Stromal cell of bone marrow (primary cell): ENCODE results near the gene GLT1D1.
A peak's percentile ranks its signal among the peaks of the same experiment; 100 is the strongest.

Experiments
- DNase-seq: peaks from one replicate; pipeline ENCODE4 v3.0.0-alpha.2; 2012; ENCODE audit warnings: low read depth

The GLT1D1 gene

GRCh38 chr12:128914908-128915563, 61.8 kb downstream of the GLT1D1 start:
- DNase-seq, result no peak

GRCh38 chr12:128916425-128916824, 63.1 kb downstream of the GLT1D1 start:
- no peak for DNase-seq

- no peak for DNase-seq
Observed at GRCh38 chr12:128918481-128919260, 65.4 kb downstream of the GLT1D1 start.

GRCh38 chr12:128920468-128920867, 67.2 kb downstream of the GLT1D1 start:
- peak; percentile 41 for DNase-seq

GRCh38 chr12:128928361-128928760, 75.1 kb downstream of the GLT1D1 start:
- no peak for DNase-seq

- no peak for DNase-seq
Observed at GRCh38 chr12:128929057-128929456, 75.8 kb downstream of the GLT1D1 start.

- DNase-seq, result no peak
Observed at GRCh38 chr12:128930606-128931005, 77.3 kb downstream of the GLT1D1 start.

- no peak for DNase-seq
Observed at GRCh38 chr12:128932521-128932920, 79.2 kb downstream of the GLT1D1 start.

GRCh38 chr12:128933039-128933438, 79.8 kb downstream of the GLT1D1 start:
- DNase-seq, result no peak

GRCh38 chr12:128933926-128934325, 80.6 kb downstream of the GLT1D1 start:
- no peak for DNase-seq

- DNase-seq, result no peak
Observed at GRCh38 chr12:128938886-128939285, 85.6 kb downstream of the GLT1D1 start.

- DNase-seq, result no peak
Observed at GRCh38 chr12:128940090-128940888, 87.0 kb downstream of the GLT1D1 start.

GRCh38 chr12:128940974-128941373, 87.7 kb downstream of the GLT1D1 start:
- no peak for DNase-seq

GRCh38 chr12:128942960-128943477, 89.7 kb downstream of the GLT1D1 start:
- DNase-seq, result no peak

GRCh38 chr12:128944956-128945355, 91.7 kb downstream of the GLT1D1 start:
- no peak for DNase-seq

- DNase-seq, result no peak
Observed at GRCh38 chr12:128947209-128947608, 93.9 kb downstream of the GLT1D1 start.

- DNase-seq, result no peak
Observed at GRCh38 chr12:128949086-128949485, 95.8 kb downstream of the GLT1D1 start.

GRCh38 chr12:128951448-128951847, 98.2 kb downstream of the GLT1D1 start:
- no peak for DNase-seq

- no peak for DNase-seq
Observed at GRCh38 chr12:128956755-128957154, 103.5 kb downstream of the GLT1D1 start.

GRCh38 chr12:128959901-128960300, 106.6 kb downstream of the GLT1D1 start:
- DNase-seq, result no peak

GRCh38 chr12:128961308-128961902, 108.1 kb downstream of the GLT1D1 start:
- DNase-seq, result no peak

- no peak for DNase-seq
Observed at GRCh38 chr12:128961957-128962356, 108.7 kb downstream of the GLT1D1 start.
